ENCODE data around the gene MIPOL1.
"Not testable (repeated sequence)": the region's sequence is repeated elsewhere in the genome, so short reads cannot be mapped to it uniquely, and the experiment has no call there.

The MIPOL1 gene

GRCh38 chr14:37201724-37202123 lies 4.0 kb downstream of the MIPOL1 start:
- peaks cover 15% of the 10 kb centered on the region for H3K4me1 Mint-ChIP-seq (ENCODE audit: low read depth)
- no peak overlapping the region for H3K27ac Mint-ChIP-seq
- no peaks in the 10 kb centered on the region for H3K36me3 Mint-ChIP-seq (ENCODE audit: low read depth)
- H3K9me3 Mint-ChIP-seq = peaks cover 5% of the 10 kb centered on the region
- no peak for DNase-seq
- no peak overlapping the region for H3K4me3 Mint-ChIP-seq
- H3K27me3 Mint-ChIP-seq = peaks cover 24% of the 10 kb centered on the region

- DNase-seq = no peak
- Mint-ChIP-seq H3K27ac (no peak overlapping the region), H3K4me3 (no peak overlapping the region), H3K36me3 (ENCODE audit: low read depth) (no peaks in the 10 kb centered on the region), H3K4me1 (ENCODE audit: low read depth) (peaks cover 12% of the 10 kb centered on the region), H3K9me3 (peaks cover 9% of the 10 kb centered on the region), H3K27me3 (peaks cover 21% of the 10 kb centered on the region)
These were observed 4.5 kb downstream of the MIPOL1 start for GRCh38 chr14:37202265-37202664.

- Mint-ChIP-seq H3K27me3 (peaks cover 16% of the 10 kb centered on the region), H3K27ac (no peak overlapping the region), H3K4me1 (ENCODE audit: low read depth) (peaks cover 8% of the 10 kb centered on the region), H3K36me3 (ENCODE audit: low read depth) (no peaks in the 10 kb centered on the region), H3K4me3 (no peak overlapping the region), H3K9me3 (peaks cover 9% of the 10 kb centered on the region)
- DNase-seq = no peak
These were observed 5.1 kb downstream of the MIPOL1 start for GRCh38 chr14:37202812-37203211.

GRCh38 chr14:37203423-37203822 lies 5.7 kb downstream of the MIPOL1 start:
- no peak overlapping the region for H3K27ac Mint-ChIP-seq
- DNase-seq = no peak
- no peaks in the 10 kb centered on the region for H3K36me3 Mint-ChIP-seq (ENCODE audit: low read depth)
- peaks cover 10% of the 10 kb centered on the region for H3K27me3 Mint-ChIP-seq
- H3K9me3 Mint-ChIP-seq = peaks cover 9% of the 10 kb centered on the region
- H3K4me3 Mint-ChIP-seq = no peak overlapping the region
- peaks cover 2% of the 10 kb centered on the region for H3K4me1 Mint-ChIP-seq (ENCODE audit: low read depth)

GRCh38 chr14:37205623-37206605 lies 8.2 kb downstream of the MIPOL1 start:
- not testable (repeated sequence) for H3K36me3 Mint-ChIP-seq (ENCODE audit: low read depth); H3K4me3 Mint-ChIP-seq; H3K27ac Mint-ChIP-seq; H3K9me3 Mint-ChIP-seq; DNase-seq; H3K4me1 Mint-ChIP-seq (ENCODE audit: low read depth); H3K27me3 Mint-ChIP-seq

- not testable (repeated sequence) for H3K9me3 Mint-ChIP-seq; H3K4me1 Mint-ChIP-seq (ENCODE audit: low read depth); H3K27me3 Mint-ChIP-seq; H3K4me3 Mint-ChIP-seq; H3K27ac Mint-ChIP-seq; DNase-seq; H3K36me3 Mint-ChIP-seq (ENCODE audit: low read depth)
These were observed 11.9 kb downstream of the MIPOL1 start for GRCh38 chr14:37209617-37210016.

GRCh38 chr14:37210448-37210847 lies 12.7 kb downstream of the MIPOL1 start:
- H3K4me1 Mint-ChIP-seq (ENCODE audit: low read depth) = no peaks in the 10 kb centered on the region
- H3K27ac Mint-ChIP-seq = no peak overlapping the region
- H3K36me3 Mint-ChIP-seq (ENCODE audit: low read depth) = no peaks in the 10 kb centered on the region
- DNase-seq = no peak
- no peaks in the 10 kb centered on the region for H3K27me3 Mint-ChIP-seq
- peaks cover 4% of the 10 kb centered on the region for H3K9me3 Mint-ChIP-seq
- no peak overlapping the region for H3K4me3 Mint-ChIP-seq

- Mint-ChIP-seq H3K4me3 (no peak overlapping the region), H3K27me3 (no peaks in the 10 kb centered on the region), H3K27ac (no peak overlapping the region), H3K4me1 (ENCODE audit: low read depth) (no peaks in the 10 kb centered on the region), H3K36me3 (ENCODE audit: low read depth) (no peaks in the 10 kb centered on the region), H3K9me3 (no peaks in the 10 kb centered on the region)
- DNase-seq = no peak
These were observed 15.3 kb downstream of the MIPOL1 start for GRCh38 chr14:37213016-37213415.

GRCh38 chr14:37215345-37215744 lies 17.6 kb downstream of the MIPOL1 start:
- Mint-ChIP-seq H3K27ac (no peak overlapping the region), H3K27me3 (no peaks in the 10 kb centered on the region), H3K36me3 (ENCODE audit: low read depth) (no peaks in the 10 kb centered on the region), H3K4me3 (no peak overlapping the region), H3K9me3 (no peaks in the 10 kb centered on the region), H3K4me1 (ENCODE audit: low read depth) (no peaks in the 10 kb centered on the region)
- DNase-seq = no peak

GRCh38 chr14:37221073-37221472 lies 23.3 kb downstream of the MIPOL1 start:
- Mint-ChIP-seq H3K9me3 (peaks cover 12% of the 10 kb centered on the region), H3K4me3 (no peak overlapping the region), H3K27ac (no peak overlapping the region), H3K4me1 (ENCODE audit: low read depth) (no peaks in the 10 kb centered on the region), H3K27me3 (no peaks in the 10 kb centered on the region), H3K36me3 (ENCODE audit: low read depth) (no peaks in the 10 kb centered on the region)
- DNase-seq = no peak

- Mint-ChIP-seq H3K4me1 (ENCODE audit: low read depth) (no peaks in the 10 kb centered on the region), H3K27ac (no peak overlapping the region), H3K4me3 (no peak overlapping the region), H3K9me3 (peaks cover 12% of the 10 kb centered on the region), H3K36me3 (ENCODE audit: low read depth) (no peaks in the 10 kb centered on the region), H3K27me3 (no peaks in the 10 kb centered on the region)
- no peak for DNase-seq
These were observed 26.3 kb downstream of the MIPOL1 start for GRCh38 chr14:37223947-37224474.

- H3K27me3 Mint-ChIP-seq; DNase-seq; H3K36me3 Mint-ChIP-seq (ENCODE audit: low read depth); H3K27ac Mint-ChIP-seq; H3K4me1 Mint-ChIP-seq (ENCODE audit: low read depth); H3K4me3 Mint-ChIP-seq: not testable (repeated sequence)
- peaks cover 12% of the 10 kb centered on the region for H3K9me3 Mint-ChIP-seq
These were observed 27.9 kb downstream of the MIPOL1 start for GRCh38 chr14:37225668-37226067.

GRCh38 chr14:37230551-37231194 lies 32.9 kb downstream of the MIPOL1 start:
- H3K4me1 Mint-ChIP-seq (ENCODE audit: low read depth) = no peaks in the 10 kb centered on the region
- H3K9me3 Mint-ChIP-seq = peaks cover 3% of the 10 kb centered on the region
- no peaks in the 10 kb centered on the region for H3K27me3 Mint-ChIP-seq
- no peaks in the 10 kb centered on the region for H3K36me3 Mint-ChIP-seq (ENCODE audit: low read depth)
- no peak for DNase-seq
- no peak overlapping the region for H3K27ac Mint-ChIP-seq
- no peak overlapping the region for H3K4me3 Mint-ChIP-seq

- no peak overlapping the region for H3K4me3 Mint-ChIP-seq
- no peaks in the 10 kb centered on the region for H3K9me3 Mint-ChIP-seq
- H3K27ac Mint-ChIP-seq = no peak overlapping the region
- H3K4me1 Mint-ChIP-seq (ENCODE audit: low read depth) = no peaks in the 10 kb centered on the region
- no peaks in the 10 kb centered on the region for H3K36me3 Mint-ChIP-seq (ENCODE audit: low read depth)
- DNase-seq = no peak
- no peaks in the 10 kb centered on the region for H3K27me3 Mint-ChIP-seq
These were observed 35.3 kb downstream of the MIPOL1 start for GRCh38 chr14:37232907-37233481.

- Mint-ChIP-seq H3K27ac (no peak overlapping the region), H3K27me3 (no peaks in the 10 kb centered on the region), H3K4me3 (no peak overlapping the region), H3K36me3 (ENCODE audit: low read depth) (no peaks in the 10 kb centered on the region), H3K4me1 (ENCODE audit: low read depth) (no peaks in the 10 kb centered on the region), H3K9me3 (no peaks in the 10 kb centered on the region)
- DNase-seq = no peak
These were observed 36.5 kb downstream of the MIPOL1 start for GRCh38 chr14:37234222-37234621.

Measured in activated T-cell treated with anti-CD3 and anti-CD28 coated beads, Interleukin-2, amount 50 U/mL, for 24 hours (primary cell).